GM12878 (cell line): ENCODE measurements around the gene GCNT1. TPM values are rescaled to one million over a fixed set of nuclear protein-coding genes. Genes with fewer than 3 reads are reported as not detected.
A peak's percentile ranks its signal among the peaks of the same experiment; 100 is the strongest.

Experiments used
- BCL11A ChIP-seq: IDR thresholded peaks from 2 replicates; pipeline ENCODE4 v1.6.1; 2011; ENCODE audit warnings: low read depth, low read length
- CREB1 ChIP-seq: IDR thresholded peaks from 2 replicates; pipeline ENCODE4 v1.6.1; 2012; ENCODE audit warnings: low read depth, mild to moderate bottlenecking, inconsistent platforms
- IKZF2 ChIP-seq, 2 experiments: fragments of 450-650 bp; IDR thresholded peaks; 2 replicates each; pipeline ENCODE4 v1.6.1; 2017; ENCODE audit warnings: mild to moderate bottlenecking in 2 of 2, moderate library complexity in 2 of 2
- JUND ChIP-seq: IDR thresholded peaks from 2 replicates; pipeline ENCODE4 v1.6.1; 2012; ENCODE audit warnings: low read depth, mild to moderate bottlenecking, low read length, improper control_type of control experiment, moderate library complexity
- PAX5 ChIP-seq: IDR thresholded peaks from 2 replicates; pipeline ENCODE4 v1.6.1; 2011; ENCODE audit warnings: low read depth, low read length, borderline replicate concordance
- PAX8 ChIP-seq: fragments of 450-650 bp; IDR thresholded peaks from 2 replicates; pipeline ENCODE4 v1.6.1; 2017; ENCODE audit warnings: mild to moderate bottlenecking, moderate library complexity
- RAD21 ChIP-seq: IDR thresholded peaks from 2 replicates; pipeline ENCODE4 v1.6.1; 2011; ENCODE audit warnings: mild to moderate bottlenecking, low read depth, low read length, moderate library complexity; ENCODE audit not compliant: insufficient read depth
- RB1 ChIP-seq: fragments of 450-650 bp; formaldehyde crosslinking; IDR thresholded peaks from 2 replicates; pipeline ENCODE4 v1.6.1; 2017; ENCODE audit warnings: mild to moderate bottlenecking, borderline replicate concordance
- SMC3 ChIP-seq: IDR thresholded peaks from 2 replicates; pipeline ENCODE4 v1.6.1; 2011; ENCODE audit warnings: low read length, improper control_type of control experiment, borderline replicate concordance
- TCF12 ChIP-seq: IDR thresholded peaks from 2 replicates; pipeline ENCODE4 v1.6.1; 2011; ENCODE audit warnings: low read depth, mild to moderate bottlenecking, low read length
- TCF3 ChIP-seq: IDR thresholded peaks from 2 replicates; pipeline ENCODE4 v1.6.1; 2012; ENCODE audit warnings: low read depth, mild to moderate bottlenecking, low read length, borderline replicate concordance; ENCODE audit not compliant: insufficient read depth
- YY1 ChIP-seq: IDR thresholded peaks from 2 replicates; pipeline ENCODE4 v1.6.1; 2011; ENCODE audit warnings: low read depth, mild to moderate bottlenecking, low read length
- polyA plus RNA-seq, 11 experiments: library from polyadenylated mRNA; depleted of rRNA in 4 of 11; unstranded in 6 of 11; stranded (reverse) in 5 of 11; fragments of >200 nt; fragmentation: Nextera tagmentation in 4 of 11; fragmentation: Illumina TruSeq in 1 of 11; extraction: Ambion mirVana in 4 of 11; extraction: Trizol in 1 of 11; gene quantifications; 1 replicate in 1 of 11; 2 replicates in 10 of 11; pipeline versions ENCODE4 v1.2.1 to v1.2.3, GENCODE V29; 2011 to 2016; ENCODE audit warnings: inconsistent platforms in 2 of 11, missing spikeins in 2 of 11, low read depth in 1 of 11
- total RNA-seq, 4 experiments: library from RNA; depleted of rRNA in 3 of 4; stranded (reverse); fragments of >200 nt in 3 of 4; fragmentation: Illumina TruSeq in 1 of 4; extraction: Trizol in 1 of 4; gene quantifications; 2 replicates each; pipeline versions ENCODE4 v1.2.1 to v1.2.3, GENCODE V29; 2013 to 2021
- TF ChIP-seq, protein P1 (sequence below): fragments of 450-650 bp; conservative IDR thresholded peaks from 2 replicates; pipeline ENCODE4 v1.6.1; 2017; ENCODE audit warnings: mild to moderate bottlenecking, moderate library complexity
- TF ChIP-seq, protein P2 (sequence below): IDR thresholded peaks from 2 replicates; pipeline ENCODE4 v1.6.1; 2011; ENCODE audit warnings: low read depth, low read length, improper control_type of control experiment, borderline replicate concordance
- TF ChIP-seq, protein P3 (sequence below): IDR thresholded peaks from 2 replicates; pipeline ENCODE4 v1.6.1; 2011; ENCODE audit warnings: mild to moderate bottlenecking, low read depth, low read length, moderate library complexity; ENCODE audit not compliant: insufficient replicate concordance
- TF ChIP-seq, protein P4 (sequence below): fragments of 450-650 bp; IDR thresholded peaks from 2 replicates; pipeline ENCODE4 v1.6.1; 2017; ENCODE audit warnings: mild to moderate bottlenecking, moderate library complexity

The GCNT1 gene
- total and polyA plus RNA-seq, 10 of the 15 experiments (the other 5 are each of a cell fraction or from before 2014, with no cell fraction given): 2.8 to 17.8 (median 7.1) TPM

DNA sequence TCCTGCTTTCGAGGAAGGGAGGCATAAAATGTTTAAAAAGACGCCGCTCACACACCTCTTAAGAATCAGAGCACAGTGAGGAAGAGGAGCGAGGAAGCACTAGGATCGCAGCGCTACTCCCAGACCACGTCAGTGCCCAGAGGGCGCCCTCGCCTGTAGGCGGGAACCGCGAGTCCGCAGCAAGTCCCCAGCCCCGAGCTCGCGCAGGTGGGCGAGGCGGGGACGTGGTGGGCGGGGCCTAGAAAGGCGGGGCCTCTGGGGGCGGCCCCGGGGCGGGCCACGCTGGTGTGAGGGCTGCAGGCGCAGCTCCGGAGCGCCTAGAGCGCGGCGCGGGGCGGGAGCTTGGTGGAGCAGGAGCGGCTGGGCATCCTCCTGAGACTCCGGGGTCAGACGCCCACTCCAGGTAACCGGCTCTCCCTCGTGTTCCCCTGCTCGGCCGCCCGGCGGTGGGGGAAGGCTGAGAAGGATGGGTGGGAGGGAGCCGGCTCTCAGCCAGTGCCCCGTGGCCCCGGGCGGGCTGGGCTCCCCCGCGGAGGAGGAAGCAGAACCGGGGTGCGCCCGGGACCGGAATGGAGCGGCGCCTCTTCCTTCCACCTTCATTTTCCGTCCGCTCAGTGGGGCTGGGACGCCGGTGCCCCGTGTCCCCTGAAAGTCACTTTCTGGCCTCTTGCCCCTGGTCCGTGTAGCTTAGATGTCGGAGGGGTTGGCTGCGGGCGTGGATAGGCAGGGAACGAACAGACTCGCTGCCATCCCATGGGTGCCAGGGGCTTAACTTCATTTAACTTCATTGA, at the start of gene GCNT1 (continued):
- TF ChIP-seq YY1 (0 out of 2 replicates have a peak, but pooled peaks have one; percentile 15), TCF12 (no peak), RB1 (no peak), CREB1 (peak; percentile 53; the same call in 1 of the 2 replicates), TCF3 (0 out of 2 replicates have a peak, but pooled peaks have one; percentile 69), RAD21 (peak; percentile 66), IKZF2 (IDR thresholded peaks at IDR 0.05) (no peak), JUND (no peak), BCL11A (no peak), PAX5 (peak; percentile 34; the same call in 1 of the 2 replicates), PAX8 (no peak), SMC3 (peak; percentile 34; the same call in 1 of the 2 replicates)
- TF ChIP-seq, protein P1, sequence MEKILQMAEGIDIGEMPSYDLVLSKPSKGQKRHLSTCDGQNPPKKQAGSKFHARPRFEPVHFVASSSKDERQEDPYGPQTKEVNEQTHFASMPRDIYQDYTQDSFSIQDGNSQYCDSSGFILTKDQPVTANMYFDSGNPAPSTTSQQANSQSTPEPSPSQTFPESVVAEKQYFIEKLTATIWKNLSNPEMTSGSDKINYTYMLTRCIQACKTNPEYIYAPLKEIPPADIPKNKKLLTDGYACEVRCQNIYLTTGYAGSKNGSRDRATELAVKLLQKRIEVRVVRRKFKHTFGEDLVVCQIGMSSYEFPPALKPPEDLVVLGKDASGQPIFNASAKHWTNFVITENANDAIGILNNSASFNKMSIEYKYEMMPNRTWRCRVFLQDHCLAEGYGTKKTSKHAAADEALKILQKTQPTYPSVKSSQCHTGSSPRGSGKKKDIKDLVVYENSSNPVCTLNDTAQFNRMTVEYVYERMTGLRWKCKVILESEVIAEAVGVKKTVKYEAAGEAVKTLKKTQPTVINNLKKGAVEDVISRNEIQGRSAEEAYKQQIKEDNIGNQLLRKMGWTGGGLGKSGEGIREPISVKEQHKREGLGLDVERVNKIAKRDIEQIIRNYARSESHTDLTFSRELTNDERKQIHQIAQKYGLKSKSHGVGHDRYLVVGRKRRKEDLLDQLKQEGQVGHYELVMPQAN: no peak
- TF ChIP-seq, protein P2, sequence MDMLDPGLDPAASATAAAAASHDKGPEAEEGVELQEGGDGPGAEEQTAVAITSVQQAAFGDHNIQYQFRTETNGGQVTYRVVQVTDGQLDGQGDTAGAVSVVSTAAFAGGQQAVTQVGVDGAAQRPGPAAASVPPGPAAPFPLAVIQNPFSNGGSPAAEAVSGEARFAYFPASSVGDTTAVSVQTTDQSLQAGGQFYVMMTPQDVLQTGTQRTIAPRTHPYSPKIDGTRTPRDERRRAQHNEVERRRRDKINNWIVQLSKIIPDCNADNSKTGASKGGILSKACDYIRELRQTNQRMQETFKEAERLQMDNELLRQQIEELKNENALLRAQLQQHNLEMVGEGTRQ: no peak
- TF ChIP-seq, protein P3, sequence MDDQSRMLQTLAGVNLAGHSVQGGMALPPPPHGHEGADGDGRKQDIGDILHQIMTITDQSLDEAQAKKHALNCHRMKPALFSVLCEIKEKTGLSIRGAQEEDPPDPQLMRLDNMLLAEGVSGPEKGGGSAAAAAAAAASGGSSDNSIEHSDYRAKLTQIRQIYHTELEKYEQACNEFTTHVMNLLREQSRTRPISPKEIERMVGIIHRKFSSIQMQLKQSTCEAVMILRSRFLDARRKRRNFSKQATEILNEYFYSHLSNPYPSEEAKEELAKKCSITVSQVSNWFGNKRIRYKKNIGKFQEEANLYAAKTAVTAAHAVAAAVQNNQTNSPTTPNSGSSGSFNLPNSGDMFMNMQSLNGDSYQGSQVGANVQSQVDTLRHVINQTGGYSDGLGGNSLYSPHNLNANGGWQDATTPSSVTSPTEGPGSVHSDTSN: no peak
- TF ChIP-seq, protein P4, sequence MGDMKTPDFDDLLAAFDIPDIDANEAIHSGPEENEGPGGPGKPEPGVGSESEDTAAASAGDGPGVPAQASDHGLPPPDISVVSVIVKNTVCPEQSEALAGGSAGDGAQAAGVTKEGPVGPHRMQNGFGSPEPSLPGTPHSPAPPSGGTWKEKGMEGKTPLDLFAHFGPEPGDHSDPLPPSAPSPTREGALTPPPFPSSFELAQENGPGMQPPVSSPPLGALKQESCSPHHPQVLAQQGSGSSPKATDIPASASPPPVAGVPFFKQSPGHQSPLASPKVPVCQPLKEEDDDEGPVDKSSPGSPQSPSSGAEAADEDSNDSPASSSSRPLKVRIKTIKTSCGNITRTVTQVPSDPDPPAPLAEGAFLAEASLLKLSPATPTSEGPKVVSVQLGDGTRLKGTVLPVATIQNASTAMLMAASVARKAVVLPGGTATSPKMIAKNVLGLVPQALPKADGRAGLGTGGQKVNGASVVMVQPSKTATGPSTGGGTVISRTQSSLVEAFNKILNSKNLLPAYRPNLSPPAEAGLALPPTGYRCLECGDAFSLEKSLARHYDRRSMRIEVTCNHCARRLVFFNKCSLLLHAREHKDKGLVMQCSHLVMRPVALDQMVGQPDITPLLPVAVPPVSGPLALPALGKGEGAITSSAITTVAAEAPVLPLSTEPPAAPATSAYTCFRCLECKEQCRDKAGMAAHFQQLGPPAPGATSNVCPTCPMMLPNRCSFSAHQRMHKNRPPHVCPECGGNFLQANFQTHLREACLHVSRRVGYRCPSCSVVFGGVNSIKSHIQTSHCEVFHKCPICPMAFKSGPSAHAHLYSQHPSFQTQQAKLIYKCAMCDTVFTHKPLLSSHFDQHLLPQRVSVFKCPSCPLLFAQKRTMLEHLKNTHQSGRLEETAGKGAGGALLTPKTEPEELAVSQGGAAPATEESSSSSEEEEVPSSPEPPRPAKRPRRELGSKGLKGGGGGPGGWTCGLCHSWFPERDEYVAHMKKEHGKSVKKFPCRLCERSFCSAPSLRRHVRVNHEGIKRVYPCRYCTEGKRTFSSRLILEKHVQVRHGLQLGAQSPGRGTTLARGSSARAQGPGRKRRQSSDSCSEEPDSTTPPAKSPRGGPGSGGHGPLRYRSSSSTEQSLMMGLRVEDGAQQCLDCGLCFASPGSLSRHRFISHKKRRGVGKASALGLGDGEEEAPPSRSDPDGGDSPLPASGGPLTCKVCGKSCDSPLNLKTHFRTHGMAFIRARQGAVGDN: no peak
